ENCODE data around the gene SUFU. TPM values are rescaled to one million over a fixed set of nuclear protein-coding genes. Genes with fewer than 3 reads are reported as not detected.

The SUFU gene
- total and polyA plus RNA-seq, 2 of the 13 experiments (the other 11 are each of a cell fraction or from before 2014, with no cell fraction given) = 2.9 to 5.5 TPM

DNA sequence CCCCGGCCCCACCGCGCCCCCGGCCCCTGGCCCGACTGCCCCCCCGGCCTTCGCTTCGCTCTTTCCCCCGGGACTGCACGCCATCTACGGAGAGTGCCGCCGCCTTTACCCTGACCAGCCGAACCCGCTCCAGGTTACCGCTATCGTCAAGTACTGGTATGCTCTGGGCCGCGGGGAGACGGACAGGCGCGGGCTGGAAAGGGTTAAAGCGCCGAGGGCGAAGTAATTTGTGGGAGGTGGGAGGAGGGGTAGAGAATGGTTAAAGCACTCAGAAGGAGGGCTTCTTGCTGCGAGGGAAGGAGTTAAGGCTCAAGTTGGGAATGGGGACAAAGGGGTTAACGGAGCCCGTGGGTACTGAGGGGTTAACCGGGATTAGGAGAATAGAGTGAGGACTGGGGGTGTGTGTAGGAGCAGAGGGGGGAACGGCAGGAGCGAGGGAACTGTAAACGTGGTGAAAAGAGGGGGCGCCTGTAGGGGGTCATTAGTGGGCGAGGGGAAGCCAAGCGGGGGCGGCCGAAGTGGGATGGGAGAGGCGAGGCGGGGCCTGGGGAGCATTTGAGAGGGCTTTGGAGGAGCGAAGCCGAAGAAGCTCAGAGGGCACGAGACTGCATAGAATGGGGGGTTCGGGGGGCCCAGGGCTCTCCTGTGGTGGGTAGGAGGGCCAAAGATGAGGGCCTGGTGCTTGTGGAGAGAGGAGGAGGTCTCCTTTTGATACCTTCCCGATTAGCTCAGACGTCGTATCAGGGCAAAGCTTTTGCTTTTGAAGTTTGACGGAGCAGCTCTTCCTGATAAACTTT lies 605 bp downstream of the SUFU start (continued):
- TF ChIP-seq, protein P1, sequence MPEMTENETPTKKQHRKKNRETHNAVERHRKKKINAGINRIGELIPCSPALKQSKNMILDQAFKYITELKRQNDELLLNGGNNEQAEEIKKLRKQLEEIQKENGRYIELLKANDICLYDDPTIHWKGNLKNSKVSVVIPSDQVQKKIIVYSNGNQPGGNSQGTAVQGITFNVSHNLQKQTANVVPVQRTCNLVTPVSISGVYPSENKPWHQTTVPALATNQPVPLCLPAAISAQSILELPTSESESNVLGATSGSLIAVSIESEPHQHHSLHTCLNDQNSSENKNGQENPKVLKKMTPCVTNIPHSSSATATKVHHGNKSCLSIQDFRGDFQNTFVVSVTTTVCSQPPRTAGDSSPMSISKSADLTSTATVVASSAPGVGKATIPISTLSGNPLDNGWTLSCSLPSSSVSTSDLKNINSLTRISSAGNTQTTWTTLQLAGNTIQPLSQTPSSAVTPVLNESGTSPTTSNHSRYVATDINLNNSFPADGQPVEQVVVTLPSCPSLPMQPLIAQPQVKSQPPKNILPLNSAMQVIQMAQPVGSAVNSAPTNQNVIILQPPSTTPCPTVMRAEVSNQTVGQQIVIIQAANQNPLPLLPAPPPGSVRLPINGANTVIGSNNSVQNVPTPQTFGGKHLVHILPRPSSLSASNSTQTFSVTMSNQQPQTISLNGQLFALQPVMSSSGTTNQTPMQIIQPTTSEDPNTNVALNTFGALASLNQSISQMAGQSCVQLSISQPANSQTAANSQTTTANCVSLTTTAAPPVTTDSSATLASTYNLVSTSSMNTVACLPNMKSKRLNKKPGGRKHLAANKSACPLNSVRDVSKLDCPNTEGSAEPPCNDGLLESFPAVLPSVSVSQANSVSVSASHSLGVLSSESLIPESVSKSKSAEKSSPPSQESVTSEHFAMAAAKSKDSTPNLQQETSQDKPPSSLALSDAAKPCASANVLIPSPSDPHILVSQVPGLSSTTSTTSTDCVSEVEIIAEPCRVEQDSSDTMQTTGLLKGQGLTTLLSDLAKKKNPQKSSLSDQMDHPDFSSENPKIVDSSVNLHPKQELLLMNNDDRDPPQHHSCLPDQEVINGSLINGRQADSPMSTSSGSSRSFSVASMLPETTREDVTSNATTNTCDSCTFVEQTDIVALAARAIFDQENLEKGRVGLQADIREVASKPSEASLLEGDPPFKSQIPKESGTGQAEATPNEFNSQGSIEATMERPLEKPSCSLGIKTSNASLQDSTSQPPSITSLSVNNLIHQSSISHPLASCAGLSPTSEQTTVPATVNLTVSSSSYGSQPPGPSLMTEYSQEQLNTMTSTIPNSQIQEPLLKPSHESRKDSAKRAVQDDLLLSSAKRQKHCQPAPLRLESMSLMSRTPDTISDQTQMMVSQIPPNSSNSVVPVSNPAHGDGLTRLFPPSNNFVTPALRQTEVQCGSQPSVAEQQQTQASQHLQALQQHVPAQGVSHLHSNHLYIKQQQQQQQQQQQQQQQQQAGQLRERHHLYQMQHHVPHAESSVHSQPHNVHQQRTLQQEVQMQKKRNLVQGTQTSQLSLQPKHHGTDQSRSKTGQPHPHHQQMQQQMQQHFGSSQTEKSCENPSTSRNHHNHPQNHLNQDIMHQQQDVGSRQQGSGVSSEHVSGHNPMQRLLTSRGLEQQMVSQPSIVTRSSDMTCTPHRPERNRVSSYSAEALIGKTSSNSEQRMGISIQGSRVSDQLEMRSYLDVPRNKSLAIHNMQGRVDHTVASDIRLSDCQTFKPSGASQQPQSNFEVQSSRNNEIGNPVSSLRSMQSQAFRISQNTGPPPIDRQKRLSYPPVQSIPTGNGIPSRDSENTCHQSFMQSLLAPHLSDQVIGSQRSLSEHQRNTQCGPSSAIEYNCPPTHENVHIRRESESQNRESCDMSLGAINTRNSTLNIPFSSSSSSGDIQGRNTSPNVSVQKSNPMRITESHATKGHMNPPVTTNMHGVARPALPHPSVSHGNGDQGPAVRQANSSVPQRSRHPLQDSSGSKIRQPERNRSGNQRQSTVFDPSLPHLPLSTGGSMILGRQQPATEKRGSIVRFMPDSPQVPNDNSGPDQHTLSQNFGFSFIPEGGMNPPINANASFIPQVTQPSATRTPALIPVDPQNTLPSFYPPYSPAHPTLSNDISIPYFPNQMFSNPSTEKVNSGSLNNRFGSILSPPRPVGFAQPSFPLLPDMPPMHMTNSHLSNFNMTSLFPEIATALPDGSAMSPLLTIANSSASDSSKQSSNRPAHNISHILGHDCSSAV (CRISPR knock-in tag; IDR thresholded peaks at IDR 0.05; ENCODE audit: borderline replicate concordance) = no peak
- TF ChIP-seq, protein P2, sequence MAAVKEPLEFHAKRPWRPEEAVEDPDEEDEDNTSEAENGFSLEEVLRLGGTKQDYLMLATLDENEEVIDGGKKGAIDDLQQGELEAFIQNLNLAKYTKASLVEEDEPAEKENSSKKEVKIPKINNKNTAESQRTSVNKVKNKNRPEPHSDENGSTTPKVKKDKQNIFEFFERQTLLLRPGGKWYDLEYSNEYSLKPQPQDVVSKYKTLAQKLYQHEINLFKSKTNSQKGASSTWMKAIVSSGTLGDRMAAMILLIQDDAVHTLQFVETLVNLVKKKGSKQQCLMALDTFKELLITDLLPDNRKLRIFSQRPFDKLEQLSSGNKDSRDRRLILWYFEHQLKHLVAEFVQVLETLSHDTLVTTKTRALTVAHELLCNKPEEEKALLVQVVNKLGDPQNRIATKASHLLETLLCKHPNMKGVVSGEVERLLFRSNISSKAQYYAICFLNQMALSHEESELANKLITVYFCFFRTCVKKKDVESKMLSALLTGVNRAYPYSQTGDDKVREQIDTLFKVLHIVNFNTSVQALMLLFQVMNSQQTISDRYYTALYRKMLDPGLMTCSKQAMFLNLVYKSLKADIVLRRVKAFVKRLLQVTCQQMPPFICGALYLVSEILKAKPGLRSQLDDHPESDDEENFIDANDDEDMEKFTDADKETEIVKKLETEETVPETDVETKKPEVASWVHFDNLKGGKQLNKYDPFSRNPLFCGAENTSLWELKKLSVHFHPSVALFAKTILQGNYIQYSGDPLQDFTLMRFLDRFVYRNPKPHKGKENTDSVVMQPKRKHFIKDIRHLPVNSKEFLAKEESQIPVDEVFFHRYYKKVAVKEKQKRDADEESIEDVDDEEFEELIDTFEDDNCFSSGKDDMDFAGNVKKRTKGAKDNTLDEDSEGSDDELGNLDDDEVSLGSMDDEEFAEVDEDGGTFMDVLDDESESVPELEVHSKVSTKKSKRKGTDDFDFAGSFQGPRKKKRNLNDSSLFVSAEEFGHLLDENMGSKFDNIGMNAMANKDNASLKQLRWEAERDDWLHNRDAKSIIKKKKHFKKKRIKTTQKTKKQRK (IDR thresholded peaks at IDR 0.05; ENCODE audit: low read length) = no peak
- TF ChIP-seq TRIM24 (CRISPR knock-in tag; IDR thresholded peaks at IDR 0.05) = no peak
- no peak for TF ChIP-seq JARID2 (CRISPR knock-in tag; IDR thresholded peaks at IDR 0.05; ENCODE audit: insufficient replicate concordance)
- no peak for TF ChIP-seq ZNF605 (CRISPR knock-in tag; IDR thresholded peaks at IDR 0.05)
- TF ChIP-seq, protein P3, sequence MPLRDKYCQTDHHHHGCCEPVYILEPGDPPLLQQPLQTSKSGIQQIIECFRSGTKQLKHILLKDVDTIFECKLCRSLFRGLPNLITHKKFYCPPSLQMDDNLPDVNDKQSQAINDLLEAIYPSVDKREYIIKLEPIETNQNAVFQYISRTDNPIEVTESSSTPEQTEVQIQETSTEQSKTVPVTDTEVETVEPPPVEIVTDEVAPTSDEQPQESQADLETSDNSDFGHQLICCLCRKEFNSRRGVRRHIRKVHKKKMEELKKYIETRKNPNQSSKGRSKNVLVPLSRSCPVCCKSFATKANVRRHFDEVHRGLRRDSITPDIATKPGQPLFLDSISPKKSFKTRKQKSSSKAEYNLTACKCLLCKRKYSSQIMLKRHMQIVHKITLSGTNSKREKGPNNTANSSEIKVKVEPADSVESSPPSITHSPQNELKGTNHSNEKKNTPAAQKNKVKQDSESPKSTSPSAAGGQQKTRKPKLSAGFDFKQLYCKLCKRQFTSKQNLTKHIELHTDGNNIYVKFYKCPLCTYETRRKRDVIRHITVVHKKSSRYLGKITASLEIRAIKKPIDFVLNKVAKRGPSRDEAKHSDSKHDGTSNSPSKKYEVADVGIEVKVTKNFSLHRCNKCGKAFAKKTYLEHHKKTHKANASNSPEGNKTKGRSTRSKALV (CRISPR knock-in tag; IDR thresholded peaks at IDR 0.05) = 0 out of 2 replicates have a peak, but pooled peaks have one; percentile 3
- peak; percentile 44; the same call in 1 of the 2 replicates for TF ChIP-seq SALL2 (CRISPR knock-in tag; IDR thresholded peaks at IDR 0.05)
- no peak for TF ChIP-seq MLXIP (CRISPR knock-in tag; IDR thresholded peaks at IDR 0.05; ENCODE audit: borderline replicate concordance)
- TF ChIP-seq TSC22D2 (CRISPR knock-in tag; IDR thresholded peaks at IDR 0.05; ENCODE audit: borderline replicate concordance) = 0 out of 2 replicates have a peak, but pooled peaks have one; percentile 2
- TF ChIP-seq NFYC (CRISPR knock-in tag; IDR thresholded peaks at IDR 0.05) = no peak

Measured in HepG2 (cell line).